Non-pigmented ciliary epithelial cell (primary cell): ENCODE results near the gene TESK2.
A peak's percentile ranks its signal among the peaks of the same experiment; 100 is the strongest.
"Not testable (repeated sequence)": the region's sequence is repeated elsewhere in the genome, so short reads cannot be mapped to it uniquely, and the experiment has no call there.

Experiments
- DNase-seq: peaks from one replicate; pipeline ENCODE4 v3.0.0-alpha.2; 2010; ENCODE audit warnings: low read depth

The TESK2 gene

DNA sequence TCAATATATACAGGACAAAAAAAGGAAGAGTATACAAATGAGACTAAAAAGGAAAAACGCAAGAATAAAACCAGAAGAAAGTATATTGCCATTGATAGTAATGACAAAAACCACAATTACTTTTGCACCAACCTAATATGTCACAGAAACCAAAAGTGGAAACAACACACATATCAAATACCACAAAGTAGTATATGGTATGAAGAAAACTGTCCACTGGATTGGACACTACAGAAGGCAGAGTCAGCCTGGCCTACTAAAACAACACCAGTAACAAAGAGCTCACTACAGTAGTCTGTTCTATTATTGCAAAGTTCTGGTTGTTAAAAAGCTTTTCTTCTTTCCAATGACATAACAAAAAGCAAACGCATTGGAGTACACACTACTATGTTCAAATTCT is 17.7 kb downstream of the TESK2 start:
- DNase-seq = no peak

GRCh38 chr1:45470306-45470798 is 20.6 kb downstream of the TESK2 start:
- no peak for DNase-seq

- DNase-seq = not testable (repeated sequence)
Measured at GRCh38 chr1:45467353-45467752, 23.6 kb downstream of the TESK2 start.

- DNase-seq = no peak
Measured at GRCh38 chr1:45465277-45465676, 25.7 kb downstream of the TESK2 start.

DNA sequence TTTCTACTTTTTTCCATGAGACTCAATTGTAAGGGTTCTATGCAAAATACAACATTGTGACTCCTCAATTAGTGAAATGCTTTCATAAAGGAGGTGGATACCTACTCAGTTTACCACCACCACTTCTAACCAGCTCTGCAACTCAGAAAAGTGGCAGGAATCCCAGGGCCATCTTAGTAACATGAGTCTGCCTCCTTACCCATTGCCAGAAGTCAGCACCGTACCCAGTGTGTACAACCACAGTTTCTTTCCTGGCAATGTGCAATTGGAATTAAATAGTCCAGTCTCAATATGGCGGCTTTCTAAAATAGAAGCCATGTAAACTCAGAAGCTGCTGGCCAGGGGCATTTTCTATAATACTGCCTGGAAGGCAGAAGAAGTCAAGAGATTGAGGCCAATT is 32.1 kb downstream of the TESK2 start:
- DNase-seq = no peak

- DNase-seq = no peak
Measured at GRCh38 chr1:45456531-45456930, 34.4 kb downstream of the TESK2 start.

DNA sequence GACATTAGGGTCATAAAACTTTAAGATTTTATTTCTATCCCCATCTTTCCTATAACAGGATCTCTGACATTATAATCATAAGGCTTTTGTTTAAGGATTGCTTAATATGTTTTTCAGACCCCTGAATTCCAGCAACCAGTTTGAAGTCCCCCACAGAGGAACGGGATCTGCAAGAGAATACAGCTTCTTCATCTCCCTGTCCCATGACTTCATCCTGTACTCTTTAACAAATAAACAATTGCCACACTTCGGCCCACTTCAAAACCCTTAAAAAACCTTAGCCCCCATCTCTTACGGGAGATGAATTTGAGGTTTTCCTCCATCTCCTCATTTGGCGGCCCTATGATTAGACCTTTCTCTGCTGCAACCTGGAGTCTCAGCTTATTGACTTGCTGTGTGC is 35.8 kb downstream of the TESK2 start:
- DNase-seq = no peak

- no peak for DNase-seq
Measured at GRCh38 chr1:45454464-45454863, 36.5 kb downstream of the TESK2 start.

DNA sequence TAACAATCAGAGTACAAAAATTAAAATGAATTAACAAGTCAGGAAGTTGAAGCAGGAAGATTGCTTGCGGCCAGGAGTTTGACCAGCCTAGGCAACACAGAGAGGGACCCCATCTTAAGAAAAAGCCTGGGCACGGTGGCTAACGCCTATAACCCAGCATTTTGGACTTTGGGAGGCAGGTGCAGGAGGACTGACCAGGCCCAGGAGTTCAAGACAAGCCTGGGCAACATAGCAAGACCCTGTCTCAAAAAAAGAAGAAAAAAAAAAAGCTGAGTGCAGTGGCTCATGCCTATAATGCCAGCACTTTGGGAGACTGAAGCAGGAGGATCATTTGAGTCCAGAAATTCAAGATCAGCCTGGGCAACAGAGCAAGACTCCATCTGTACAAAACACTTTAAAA is 38.5 kb downstream of the TESK2 start:
- DNase-seq = no peak

- no peak for DNase-seq
Measured at GRCh38 chr1:45448357-45448756, 42.6 kb downstream of the TESK2 start.

- DNase-seq = no peak
Measured at GRCh38 chr1:45446950-45447672, 43.9 kb downstream of the TESK2 start.

GRCh38 chr1:45446530-45446929 is 44.4 kb downstream of the TESK2 start:
- no peak for DNase-seq

GRCh38 chr1:45444609-45445131 is 46.3 kb downstream of the TESK2 start:
- DNase-seq = no peak

DNA sequence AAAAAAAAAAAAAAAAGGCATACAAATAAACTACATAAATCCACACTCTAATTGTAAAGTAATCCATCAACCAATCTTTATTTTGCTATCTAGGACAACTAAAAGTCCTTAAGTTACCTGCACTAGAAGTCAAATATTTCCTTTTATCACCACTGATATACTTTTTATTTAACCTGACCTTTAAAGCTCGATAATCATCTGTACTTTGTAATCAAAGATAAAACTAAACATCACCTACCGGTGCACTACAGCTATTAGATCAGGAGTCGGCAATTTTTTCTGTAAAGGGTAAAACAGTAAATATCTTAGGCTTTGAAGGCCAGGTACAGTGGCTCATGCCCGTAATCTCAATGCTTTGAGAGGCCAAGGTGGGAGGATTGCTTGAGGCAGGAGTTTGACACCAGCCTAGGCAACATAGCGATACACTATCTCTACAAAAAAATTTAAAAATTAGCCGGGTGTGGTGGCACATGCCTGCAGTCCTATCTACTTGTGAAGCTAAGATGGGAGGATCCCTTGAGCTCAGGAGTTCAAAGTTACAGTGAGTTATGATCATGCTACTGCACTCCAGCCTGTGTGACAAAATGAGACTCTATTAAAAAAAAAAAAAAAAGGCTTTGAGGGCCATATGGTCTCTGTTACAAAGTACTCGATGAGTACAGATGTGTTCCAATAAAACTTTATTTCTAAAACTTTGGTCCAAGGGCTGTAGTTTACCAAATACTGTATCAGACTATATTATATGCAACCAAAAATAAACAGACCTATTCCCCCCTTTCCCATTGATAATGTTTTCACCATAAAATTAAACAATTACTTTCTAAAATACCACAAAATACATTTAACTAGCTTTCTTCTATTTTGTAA is 47.1 kb downstream of the TESK2 start:
- no peak for DNase-seq

GRCh38 chr1:45442272-45442671 is 48.7 kb downstream of the TESK2 start:
- DNase-seq = peak; percentile 35

- no peak for DNase-seq
Measured at GRCh38 chr1:45437323-45437722, 53.6 kb downstream of the TESK2 start.

- DNase-seq = no peak
Measured at GRCh38 chr1:45430490-45430889, 60.5 kb downstream of the TESK2 start.

- no peak for DNase-seq
Measured at GRCh38 chr1:45429561-45430159, 61.3 kb downstream of the TESK2 start.

- no peak for DNase-seq
Measured at GRCh38 chr1:45423906-45424678, 66.9 kb downstream of the TESK2 start.

- no peak for DNase-seq
Measured at GRCh38 chr1:45421935-45422334, 69.0 kb downstream of the TESK2 start.

- DNase-seq = no peak
Measured at GRCh38 chr1:45414746-45415145, 76.2 kb downstream of the TESK2 start.

DNA sequence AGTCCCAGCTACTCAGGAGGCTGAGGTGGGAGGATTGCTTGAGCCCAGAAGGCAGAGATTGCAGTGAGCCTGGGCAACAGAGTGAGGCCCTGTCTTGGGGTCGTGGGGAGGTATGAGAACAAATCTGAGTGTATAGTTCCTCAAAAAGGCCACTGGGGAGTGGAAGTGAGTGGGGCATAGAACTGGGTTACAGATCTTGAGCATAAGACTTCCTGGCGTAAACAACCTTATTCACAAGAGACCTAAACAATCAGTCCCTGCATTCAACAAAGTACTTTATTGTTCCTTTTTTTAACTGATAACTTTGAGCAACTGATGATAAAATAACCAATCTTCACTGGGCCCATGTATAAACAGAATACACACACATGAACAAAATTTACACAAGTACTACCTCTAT is 78.1 kb downstream of the TESK2 start:
- DNase-seq = no peak
